IMR-90 (cell line): ENCODE data around the gene NFYC. TPM values are rescaled to one million over a fixed set of nuclear protein-coding genes. Genes with fewer than 3 reads are reported as not detected.

Source experiments
- ATAC-seq: fragments of 200-7000 bp; cut with Tn5 transposase; 2 replicates; pipeline ENCODE4 v1.9.1; 2020; ENCODE audit warnings: low read depth, mild to moderate bottlenecking, moderate library complexity
- BruUV-seq: library from RNA; stranded (reverse); fragments of 400-500 nt; replicated peaks from 2 replicates; lab custom pipeline; 2021; lab: Mats Ljungman, UMichigan
- CTCF ChIA-PET: fragments of 300-600 bp; formaldehyde crosslinking; extraction: SDS; loops from one replicate; lab custom pipeline; 2021; ENCODE audit warnings: antibody characterized with exemption; lab: Yijun Ruan, JAX
- POLR2A ChIA-PET: fragments of 300-600 bp; sonication (Branson Sonifier 250); formaldehyde crosslinking; loops from one replicate; lab custom pipeline; 2022; ENCODE audit warnings: antibody characterized with exemption; ENCODE audit not compliant: unreplicated experiment; lab: Charles Lee
- DNase-seq: peaks from one replicate; pipeline ENCODE4 v3.0.0; 2013
- H2AFZ ChIP-seq: replicated peaks from 2 replicates; pipeline ENCODE3; 2013; ENCODE audit warnings: low read length, mild to moderate bottlenecking; ENCODE audit not compliant: poor library complexity
- H2AK5ac ChIP-seq: 2 replicates; pipeline ENCODE4 v1.6.1; 2013; ENCODE audit warnings: low read depth, low read length, inconsistent platforms
- H2AK9ac ChIP-seq: replicated peaks from 2 replicates; pipeline ENCODE3; 2013; ENCODE audit warnings: mild to moderate bottlenecking, low read depth, low read length, moderate library complexity; ENCODE audit not compliant: poor library complexity
- H2BK120ac ChIP-seq: 2 replicates; pipeline ENCODE4 v1.6.1; 2013; ENCODE audit warnings: low read depth, low read length, inconsistent platforms
- H2BK15ac ChIP-seq: 3 replicates; pipeline ENCODE4 v1.6.1; 2013; ENCODE audit warnings: low read depth, low read length, inconsistent platforms
- H2BK20ac ChIP-seq: 2 replicates; pipeline ENCODE4 v1.6.1; 2013; ENCODE audit warnings: low read depth, mild to moderate bottlenecking, inconsistent platforms, low read length, moderate library complexity
- H2BK5ac ChIP-seq: 2 replicates; pipeline ENCODE4 v1.6.1; 2013; ENCODE audit warnings: mild to moderate bottlenecking, low read depth, low read length, inconsistent platforms; ENCODE audit not compliant: poor library complexity, severe bottlenecking
- H3K14ac ChIP-seq: replicated peaks from 2 replicates; pipeline ENCODE4 v1.6.1; 2013; ENCODE audit warnings: low read depth, low read length, inconsistent platforms
- H3K18ac ChIP-seq: 2 replicates; pipeline ENCODE4 v1.6.1; 2013; ENCODE audit warnings: low read depth, low read length, control low read depth
- H3K23ac ChIP-seq: 2 replicates; pipeline ENCODE4 v1.6.1; 2013; ENCODE audit warnings: low read depth, low read length, inconsistent platforms
- H3K27ac ChIP-seq: 2 replicates; pipeline ENCODE4 v1.5.1; 2013; ENCODE audit warnings: mild to moderate bottlenecking, control low read depth, low read length; ENCODE audit not compliant: insufficient read depth
- H3K27me3 ChIP-seq: 2 replicates; pipeline ENCODE4 v1.6.1; 2013; ENCODE audit warnings: low read length; ENCODE audit not compliant: control insufficient read depth, insufficient read depth
- H3K36me3 ChIP-seq: 2 replicates; pipeline ENCODE4 v1.6.1; 2013; ENCODE audit warnings: low read length, mixed read lengths; ENCODE audit not compliant: control insufficient read depth, insufficient read depth
- H3K4ac ChIP-seq: 2 replicates; pipeline ENCODE4 v1.6.1; 2013; ENCODE audit warnings: low read depth, low read length, inconsistent platforms
- H3K4me1 ChIP-seq: 2 replicates; pipeline ENCODE4 v1.6.1; 2013; ENCODE audit warnings: low read length, mixed read lengths; ENCODE audit not compliant: control insufficient read depth, insufficient read depth
- H3K4me2 ChIP-seq: 2 replicates; pipeline ENCODE4 v1.6.1; 2013; ENCODE audit warnings: low read depth, mild to moderate bottlenecking, control low read depth, low read length, moderate library complexity
- H3K4me3 ChIP-seq: 2 replicates; pipeline ENCODE4 v1.5.1; 2013; ENCODE audit warnings: low read depth, mild to moderate bottlenecking, control low read depth, low read length, moderate library complexity; ENCODE audit not compliant: insufficient read depth
- H3K56ac ChIP-seq: 2 replicates; pipeline ENCODE4 v1.6.1; 2013; ENCODE audit warnings: low read length, inconsistent platforms; ENCODE audit not compliant: insufficient read depth; ENCODE audit errors: extremely low read depth
- H3K79me1 ChIP-seq, 2 experiments: 2 replicates each; pipeline ENCODE4 v1.6.1; 2013; ENCODE audit warnings: low read length in 2 of 2, inconsistent platforms in 1 of 2, low read depth in 1 of 2
- H3K9ac ChIP-seq: 2 replicates; pipeline ENCODE4 v1.6.1; 2013; ENCODE audit warnings: low read depth, low read length, control low read depth
- H3K9me1 ChIP-seq: 2 replicates; pipeline ENCODE4 v1.6.1; 2013; ENCODE audit warnings: low read length, inconsistent platforms; ENCODE audit not compliant: insufficient read depth
- H3K9me3 ChIP-seq: 2 replicates; pipeline ENCODE4 v1.6.1; 2013; ENCODE audit warnings: low read length; ENCODE audit not compliant: control insufficient read depth, insufficient read depth
- H4K20me1 ChIP-seq: 2 replicates; pipeline ENCODE4 v1.6.1; 2013; ENCODE audit warnings: low read length, inconsistent platforms; ENCODE audit not compliant: insufficient read depth
- H4K5ac ChIP-seq: 2 replicates; pipeline ENCODE4 v1.6.1; 2013; ENCODE audit warnings: mild to moderate bottlenecking, low read depth, low read length, control low read depth
- H4K8ac ChIP-seq, 2 experiments: 2 replicates each; pipeline ENCODE4 v1.6.1; 2013; ENCODE audit warnings: low read depth in 2 of 2, low read length in 2 of 2, control low read depth in 1 of 2, inconsistent platforms in 1 of 2
- H4K91ac ChIP-seq: 2 replicates; pipeline ENCODE4 v1.6.1; 2013; ENCODE audit warnings: low read depth, low read length, inconsistent platforms; ENCODE audit not compliant: insufficient read depth
- CEBPB ChIP-seq: IDR thresholded peaks from 2 replicates; pipeline ENCODE4 v1.6.1; 2012; ENCODE audit warnings: low read depth, low read length, improper control_type of control experiment
- ELK1 ChIP-seq: fragments of 150-350 bp; IDR thresholded peaks from 2 replicates; pipeline ENCODE4 v1.6.1; 2016; ENCODE audit warnings: low read depth, mild to moderate bottlenecking, low read length, moderate library complexity, borderline replicate concordance
- WGBS, 2 experiments: methylation state at CpG; one replicate each; pipeline versions ENCODE4 v1.1.5 to v1.1.7; 2013; ENCODE audit warnings: missing lambda C conversion rate in 2 of 2; ENCODE audit not compliant: insufficient read length in 1 of 2; ENCODE audit errors: extremely low coverage in 2 of 2; 5-methylcytosine and 5-hydroxymethylcytosine counted together
- dilution Hi-C: fragments of 300-500 bp; cut with HindIII; formaldehyde crosslinking; loops from one replicate; pipeline ENCODE4 v1.14.3; 2018; ENCODE audit warnings: low sequenced_read_pairs; ENCODE audit not compliant: unreplicated experiment
- in situ Hi-C: fragments of 300-500 bp; cut with MboI; formaldehyde crosslinking; loops from 3 replicates; pipeline ENCODE4 v1.14.3; 2019; ENCODE audit warnings: low sequenced_read_pairs, inconsistent platforms, mixed read lengths
- intact Hi-C: fragments of 100-400 bp; cut with micrococcal nuclease; formaldehyde crosslinking; loops from 2 replicates; pipeline ENCODE4 v1.10.0; 2022
- polyA plus RNA-seq, 3 experiments: library from polyadenylated mRNA; depleted of rRNA; stranded (reverse); fragments of >200 nt; gene quantifications; 2 replicates each; pipeline ENCODE4 v1.2.3, GENCODE V29; 2012; ENCODE audit warnings: low replicate concordance in 1 of 3
- total RNA-seq: library from RNA; depleted of rRNA; stranded (reverse); fragments of >200 nt; gene quantifications from 2 replicates; pipeline ENCODE4 v1.2.3, GENCODE V29; 2012

NFYC gene
- total and polyA plus RNA-seq, 2 of the 4 experiments (the other 2 are of a cell fraction): 45.2 to 62.2 TPM

GRCh38 chr1:40755067-40755466, 63.6 kb downstream of the NFYC start:
- no peak overlapping the region for H4K8ac ChIP-seq
- no peak overlapping the region for H4K91ac ChIP-seq
- H4K20me1 ChIP-seq: no peaks in the 10 kb centered on the region
- no peak overlapping the region for H3K4ac ChIP-seq
- no peak overlapping the region for H2BK5ac ChIP-seq
- H3K79me1 ChIP-seq: no peaks in the 10 kb centered on the region; a peak in 1 of 4 replicates
- no peak overlapping the region for H3K23ac ChIP-seq
- no peak overlapping the region for H3K14ac ChIP-seq
- WGBS, 2 experiments: 91% methylated on average over 3 of the region's 4 CpGs; no CpG with 5 or more reads in 1 of the 2 experiments
- dilution Hi-C loops: no loop called here
- BruUV-seq: no TSS peak
- TF ChIP-seq CEBPB: 0 out of 2 replicates have a peak, but pooled peaks have one; percentile 42
- TF ChIP-seq ELK1: no peak
- H3K9me1 ChIP-seq: no peaks in the 10 kb centered on the region; the same call in 1 of the 2 replicates
- H3K4me1 ChIP-seq: peaks cover 1% of the 10 kb centered on the region; the same call in 1 of the 2 replicates
- no peak overlapping the region for H3K27ac ChIP-seq
- no peak for ATAC-seq
- H3K9ac ChIP-seq: no peak overlapping the region
- ChIA-PET CTCF (no interaction called here), POLR2A (interaction anchor here (0.7 kb wide), 1 partner anchor 87 kb away, joined by 3 read pairs; no protein-coding TSS in a partner anchor)
- no peak overlapping the region for H3K18ac ChIP-seq
- peaks cover 42% of the 10 kb centered on the region for H3K36me3 ChIP-seq
- no peak overlapping the region for H3K4me3 ChIP-seq
- H2AFZ ChIP-seq: no peak overlapping the region
- no peak overlapping the region for H2AK9ac ChIP-seq
- H2BK15ac ChIP-seq: no peak overlapping the region
- intact Hi-C loops: no loop called here
- no peak overlapping the region for H2AK5ac ChIP-seq
- in situ Hi-C loops: no loop called here
- no peak overlapping the region for H2BK120ac ChIP-seq
- H3K9me3 ChIP-seq: no peaks in the 10 kb centered on the region
- H2BK20ac ChIP-seq: no peak overlapping the region
- no peak for DNase-seq
- H3K56ac ChIP-seq: no peak overlapping the region
- no peak overlapping the region for H3K4me2 ChIP-seq
- H4K5ac ChIP-seq: no peak overlapping the region
- H3K27me3 ChIP-seq: no peaks in the 10 kb centered on the region
